Kidney glomerular epithelial cell (primary cell): ENCODE data around the gene DNAAF8.

Experiments
- DNase-seq: peaks from one replicate; lab custom pipeline; 2025; lab: John Stamatoyannopoulos, UW

DNAAF8 gene

GRCh38 chr16:4734063-4734729 is at the start of gene DNAAF8, which contains the start of gene ANKS3:
DNAAF8 (plus strand) TSS chr16:4734537; CDS start chr16:4736515, 1,978 bp downstream.
ANKS3 (minus strand) TSS chr16:4734271; CDS start chr16:4730149, 4,122 bp downstream.
- peak; percentile 92 for DNase-seq

GRCh38 chr16:4684763-4685162 is 49.6 kb upstream of the DNAAF8 start:
- no peak for DNase-seq

- DNase-seq = no peak
These were observed 49.0 kb upstream of the DNAAF8 start for GRCh38 chr16:4685292-4685691.

- no peak for DNase-seq
These were observed 48.4 kb upstream of the DNAAF8 start for GRCh38 chr16:4685776-4686496.

- DNase-seq = no peak
These were observed 47.7 kb upstream of the DNAAF8 start for GRCh38 chr16:4686497-4687210.

GRCh38 chr16:4687416-4687815 is 46.9 kb upstream of the DNAAF8 start:
- no peak for DNase-seq

- no peak for DNase-seq
These were observed 46.2 kb upstream of the DNAAF8 start for GRCh38 chr16:4687946-4688673.

GRCh38 chr16:4688674-4689045 is 45.7 kb upstream of the DNAAF8 start:
- DNase-seq = no peak

GRCh38 chr16:4689091-4689671 is 45.2 kb upstream of the DNAAF8 start:
- no peak for DNase-seq

GRCh38 chr16:4689864-4690704 is 44.3 kb upstream of the DNAAF8 start:
- no peak for DNase-seq

- no peak for DNase-seq
These were observed 43.2 kb upstream of the DNAAF8 start for GRCh38 chr16:4690946-4691665.

GRCh38 chr16:4691666-4692412 is 42.5 kb upstream of the DNAAF8 start:
- DNase-seq = no peak

- no peak for DNase-seq
These were observed 41.7 kb upstream of the DNAAF8 start for GRCh38 chr16:4692460-4693295.

- DNase-seq = peak; percentile 80
These were observed 40.9 kb upstream of the DNAAF8 start, which contains the start of gene NUDT16L1 for GRCh38 chr16:4693296-4693955. NUDT16L1 (plus strand) TSS chr16:4693562; CDS start chr16:4693727, 165 bp downstream.

- DNase-seq = no peak
These were observed 40.2 kb upstream of the DNAAF8 start for GRCh38 chr16:4693956-4694641.

- no peak for DNase-seq
These were observed 39.5 kb upstream of the DNAAF8 start for GRCh38 chr16:4694642-4695451.
